Measurements from ENCODE around the gene LENG9.

GRCh38 chr19:54461613-54462012 is 2.0 kb downstream of the LENG9 start:
- TF ChIP-seq POLR2A (IDR thresholded peaks at IDR 0.05; ENCODE audit: low read depth) (no peak), POLR2AphosphoS5 (IDR thresholded peaks at IDR 0.05) (no peak), CTCF (IDR thresholded peaks at IDR 0.05) (no peak), EP300 (IDR thresholded peaks at IDR 0.05) (no peak)

Data from esophagus muscularis mucosa (tissue), 4 donors.